SK-N-SH (cell line): Measurements from ENCODE around the gene RNASE2. TPM values are rescaled to one million over a fixed set of nuclear protein-coding genes. Genes with fewer than 3 reads are reported as not detected.
"Not testable (repeated sequence)": the region's sequence is repeated elsewhere in the genome, so short reads cannot be mapped to it uniquely, and the experiment has no call there.

Source experiments
- CTCF ChIA-PET: fragments of 300-600, 350-600 bp; formaldehyde crosslinking; extraction: SDS; loops from one replicate; lab custom pipeline; 2021; lab: Yijun Ruan, JAX
- POLR2A ChIA-PET: fragments of 350-600 bp; sonication (Branson Sonifier 250); formaldehyde crosslinking; extraction: SDS; loops from one replicate; lab custom pipeline; 2020; ENCODE audit warnings: antibody characterized with exemption, inconsistent platforms; lab: Yijun Ruan, JAX
- DNase-seq: peaks from one replicate; pipeline ENCODE4 v3.0.0; 2012
- H2AFZ ChIP-seq: fragments of 200-600 bp; sonication (generic); 2 replicates; pipeline ENCODE4 v1.8.1; 2016; ENCODE audit warnings: antibody characterized with exemption, mild to moderate bottlenecking, low read depth
- H3F3A ChIP-seq: fragments of 200-600 bp; sonication (generic); replicated peaks from 2 replicates; pipeline ENCODE3; 2016; ENCODE audit warnings: antibody characterized with exemption, mild to moderate bottlenecking; ENCODE audit not compliant: insufficient read depth
- H3K27ac ChIP-seq, 2 experiments: fragments of 200-500 bp in 1 of 2; fragments of 200-600 bp in 1 of 2; sonication (Bioruptor generic) in 1 of 2; sonication (generic), shearing (Covaris generic) in 1 of 2; 2 replicates each; pipeline versions ENCODE4 v1.5.1 to v1.6.1; 2014 to 2016; ENCODE audit warnings: low read depth in 2 of 2, inconsistent platforms in 1 of 2, low read length in 1 of 2, mild to moderate bottlenecking in 1 of 2, mixed read lengths in 1 of 2
- H3K27me3 ChIP-seq: fragments of 200-600 bp; sonication (generic), shearing (Covaris generic); 2 replicates; pipeline ENCODE4 v1.6.1; 2016; ENCODE audit warnings: mixed run types; ENCODE audit not compliant: insufficient read depth
- H3K36me3 ChIP-seq, 2 experiments: fragments of 200-500 bp in 1 of 2; fragments of 200-600 bp in 1 of 2; sonication (Bioruptor generic) in 1 of 2; sonication (generic) in 1 of 2; replicated peaks in 1 of 2; 2 replicates each; pipeline versions ENCODE3 to v1.5.1; 2014 to 2016; ENCODE audit warnings: low read length in 1 of 2, mild to moderate bottlenecking in 1 of 2; ENCODE audit not compliant: insufficient read depth in 2 of 2, control insufficient read depth in 1 of 2
- H3K4me1 ChIP-seq, 2 experiments: fragments of 200-500 bp in 1 of 2; fragments of 200-600 bp in 1 of 2; sonication (Bioruptor generic) in 1 of 2; sonication (generic), shearing (Covaris generic) in 1 of 2; 2 replicates each; pipeline versions ENCODE4 v1.5.1 to v1.6.1; 2014 to 2016; ENCODE audit warnings: low read depth in 1 of 2, low read length in 1 of 2, mixed run types in 1 of 2; ENCODE audit not compliant: insufficient read depth in 2 of 2, control insufficient read depth in 1 of 2
- H3K4me2 ChIP-seq: fragments of 200-600 bp; sonication (generic), shearing (Covaris generic); 2 replicates; pipeline ENCODE4 v1.6.1; 2017; ENCODE audit warnings: mixed run types
- H3K4me3 ChIP-seq, 2 experiments: fragments of 200-500 bp in 1 of 2; fragments of 200-600 bp in 1 of 2; sonication (Bioruptor generic) in 1 of 2; sonication (generic), shearing (Covaris generic) in 1 of 2; 2 replicates each; pipeline versions ENCODE4 v1.5.1 to v1.8.1; 2014 to 2016; ENCODE audit warnings: low read depth in 2 of 2, inconsistent platforms in 1 of 2, low read length in 1 of 2, mild to moderate bottlenecking in 1 of 2, mixed read lengths in 1 of 2, moderate library complexity in 1 of 2
- H3K79me2 ChIP-seq: fragments of 200-600 bp; sonication (generic); 2 replicates; pipeline ENCODE4 v1.8.1; 2017; ENCODE audit warnings: mild to moderate bottlenecking; ENCODE audit not compliant: insufficient read depth
- H3K9ac ChIP-seq: fragments of 200-600 bp; sonication (generic); 2 replicates; pipeline ENCODE4 v1.6.1; 2017; ENCODE audit warnings: mixed run types
- H3K9me2 ChIP-seq: fragments of 200-600 bp; sonication (generic); 2 replicates; pipeline ENCODE4 v1.6.1; 2017; ENCODE audit warnings: mixed run types
- H3K9me3 ChIP-seq: fragments of 200-600 bp; sonication (generic); 2 replicates; pipeline ENCODE4 v1.6.1; 2017; ENCODE audit warnings: mixed run types, mild to moderate bottlenecking, moderate library complexity
- H4K20me1 ChIP-seq: fragments of 200-600 bp; sonication (generic); 2 replicates; pipeline ENCODE4 v1.6.1; 2017; ENCODE audit warnings: mild to moderate bottlenecking, mixed run types; ENCODE audit not compliant: insufficient read depth
- CHD2 ChIP-seq: fragments of 150-350 bp; IDR thresholded peaks from 2 replicates; pipeline ENCODE4 v1.6.1; 2018; ENCODE audit warnings: low read length; ENCODE audit not compliant: partially characterized antibody
- CTCF ChIP-seq: fragments of 200-600 bp; sonication (generic); IDR thresholded peaks from 2 replicates; pipeline ENCODE4 v1.6.1; 2017; ENCODE audit warnings: antibody characterized with exemption, mild to moderate bottlenecking, moderate library complexity
- EP300 ChIP-seq, 2 experiments: IDR thresholded peaks; 2 replicates each; pipeline versions ENCODE4 v1.4.0 to v1.6.1; 2012; ENCODE audit warnings: borderline replicate concordance in 1 of 2, low read depth in 1 of 2, low read length in 1 of 2
- FOXJ3 ChIP-seq: sonication (generic); formaldehyde crosslinking; IDR thresholded peaks from 2 replicates; pipeline ENCODE4 v1.5.1; 2020; ENCODE audit warnings: mild to moderate bottlenecking, missing genetic modification reagents
- GABPA ChIP-seq: IDR thresholded peaks from 2 replicates; pipeline ENCODE4 v1.4.0; 2012; ENCODE audit warnings: low read depth, mild to moderate bottlenecking
- IRF3 ChIP-seq: fragments of 150-350 bp; IDR thresholded peaks from 2 replicates; pipeline ENCODE4 v1.6.1; 2016; ENCODE audit warnings: mild to moderate bottlenecking, low read depth, low read length
- JUND ChIP-seq: IDR thresholded peaks from 2 replicates; pipeline ENCODE4 v1.4.0; 2012
- MAX ChIP-seq: IDR thresholded peaks from 2 replicates; pipeline ENCODE4 v1.4.0; 2012; ENCODE audit warnings: low read depth
- POLR2AphosphoS5 ChIP-seq: IDR thresholded peaks from 2 replicates; pipeline ENCODE4 v1.6.1; 2012; ENCODE audit warnings: low read depth, low read length
- RAD21 ChIP-seq: IDR thresholded peaks from 2 replicates; pipeline ENCODE4 v1.6.1; 2012; ENCODE audit warnings: mild to moderate bottlenecking, low read length
- REST ChIP-seq: IDR thresholded peaks from 2 replicates; pipeline ENCODE4 v1.6.1; 2012; ENCODE audit warnings: mild to moderate bottlenecking, low read depth, low read length, moderate library complexity
- SIN3A ChIP-seq: IDR thresholded peaks from 2 replicates; pipeline ENCODE4 v1.6.1; 2012; ENCODE audit warnings: low read depth, mild to moderate bottlenecking, low read length, moderate library complexity, borderline replicate concordance
- TAF1 ChIP-seq: IDR thresholded peaks from 2 replicates; pipeline ENCODE4 v1.6.1; 2012; ENCODE audit warnings: low read depth, mild to moderate bottlenecking, low read length, moderate library complexity, borderline replicate concordance
- TCF12 ChIP-seq: IDR thresholded peaks from 2 replicates; pipeline ENCODE4 v1.4.0; 2012
- USF1 ChIP-seq: IDR thresholded peaks from 2 replicates; pipeline ENCODE4 v1.4.0; 2012; ENCODE audit warnings: low read depth, borderline replicate concordance
- YY1 ChIP-seq: IDR thresholded peaks from 2 replicates; pipeline ENCODE4 v1.4.0; 2012; ENCODE audit warnings: low read depth, mild to moderate bottlenecking
- ZBTB33 ChIP-seq: IDR thresholded peaks from 2 replicates; pipeline ENCODE4 v1.4.0; 2012; ENCODE audit warnings: low read depth, borderline replicate concordance
- WGBS: methylation state at CpG from one replicate; pipeline ENCODE4 v1.1.6; 2017; ENCODE audit warnings: low lambda C conversion rate; 5-methylcytosine and 5-hydroxymethylcytosine counted together
- polyA plus RNA-seq, 3 experiments: library from polyadenylated mRNA; depleted of rRNA; stranded (reverse); fragments of >200 nt; gene quantifications; 2 replicates each; pipeline ENCODE4 v1.2.3, GENCODE V29; 2012

RNASE2 gene
- polyA plus RNA-seq, 1 of the 3 experiments (the other 2 are of a cell fraction): not detected

GRCh38 chr14:20982646-20983369 lies 27.5 kb downstream of the RNASE2 start:
- POLR2A ChIA-PET: interaction anchor here (0.6 kb wide), 1 partner anchor 283 kb away, joined by 5 read pairs; no protein-coding TSS in a partner anchor
- no peak for DNase-seq
- peaks cover 4% of the 10 kb centered on the region for H3F3A ChIP-seq
- no peaks in the 10 kb centered on the region for H3K9me3 ChIP-seq
- H2AFZ ChIP-seq: no peak overlapping the region
- H3K4me3 ChIP-seq: no peak overlapping the region
- H3K9me2 ChIP-seq: no peaks in the 10 kb centered on the region
- 24% methylated on average over 2 of the region's 2 CpGs for WGBS
- no peak overlapping the region for H3K27ac ChIP-seq
- TF ChIP-seq CHD2 (no peak), GABPA (no peak), RAD21 (no peak), JUND (no peak), FOXJ3 (no peak), TAF1 (no peak), TCF12 (no peak), USF1 (no peak), EP300 (IDR thresholded peaks at IDR 0.05; ENCODE audit: borderline replicate concordance in 1 of 2, low read depth in 1 of 2, low read length in 1 of 2) (no peak), CTCF (no peak), POLR2AphosphoS5 (no peak), REST (no peak), YY1 (no peak), MAX (no peak), ZBTB33 (no peak), SIN3A (no peak), IRF3 (no peak)
- TF ChIP-seq, all 33 proteins: peak for 0
- CTCF ChIA-PET: interaction anchor here (1.1 to 6.8 kb wide), 4 partner anchors 12 to 121 kb away, joined by 3 to 79 read pairs (median 4); no protein-coding TSS in a partner anchor
- H3K4me2 ChIP-seq: no peak overlapping the region
- H3K4me1 ChIP-seq: peaks cover 0 to 13% of the 10 kb centered on the region in 2 experiments; a peak in 2 of 4 replicates
- no peaks in the 10 kb centered on the region for H3K36me3 ChIP-seq
- H4K20me1 ChIP-seq: no peaks in the 10 kb centered on the region
- no peak overlapping the region for H3K9ac ChIP-seq
- peaks cover 10% of the 10 kb centered on the region; the same call in 1 of the 2 replicates for H3K27me3 ChIP-seq
- H3K79me2 ChIP-seq: no peaks in the 10 kb centered on the region

- H3K9me3 ChIP-seq, H3K27me3 ChIP-seq, H3K9me2 ChIP-seq, H3K27ac ChIP-seq, H3K36me3 ChIP-seq, H3K4me3 ChIP-seq, H3K79me2 ChIP-seq, H3K9ac ChIP-seq, DNase-seq, H3K4me2 ChIP-seq, H2AFZ ChIP-seq, H4K20me1 ChIP-seq, POLR2A ChIA-PET: not testable (repeated sequence)
- 55% methylated on average over 4 of the region's 4 CpGs for WGBS
- Histone ChIP-seq H3K4me1 (peaks cover 5 to 16% of the 10 kb centered on the region in 2 experiments), H3F3A (peaks cover 13% of the 10 kb centered on the region)
- CTCF ChIA-PET: interaction anchor here (1.2 kb wide), 1 partner anchor 107 kb away, joined by 3 read pairs; no protein-coding TSS in a partner anchor
Measured at GRCh38 chr14:20985650-20986049, 30.4 kb downstream of the RNASE2 start.
